Neural cell (in vitro differentiated cells): ENCODE data around the gene CDCP1. TPM values are rescaled to one million over a fixed set of nuclear protein-coding genes. Genes with fewer than 3 reads are reported as not detected.

Source experiments
- H2AFZ ChIP-seq: fragments of 200-600, 300-800 bp; sonication (generic), shearing (Covaris generic); 2 replicates; pipeline ENCODE4 v1.6.0; 2014; ENCODE audit warnings: low read depth, mild to moderate bottlenecking, antibody characterized with exemption, low read length, moderate library complexity
- H3F3A ChIP-seq: fragments of 200-600 bp; shearing (Covaris generic); 2 replicates; pipeline ENCODE4 v1.6.1; 2016; ENCODE audit warnings: mild to moderate bottlenecking, moderate library complexity, mixed read lengths, antibody characterized with exemption, low read length; ENCODE audit not compliant: insufficient read depth, poor library complexity, severe bottlenecking
- H3K27ac ChIP-seq: fragments of 200-600, 300-800 bp; sonication (generic), shearing (Covaris generic); 2 replicates; pipeline ENCODE4 v1.5.1; 2014; ENCODE audit warnings: mild to moderate bottlenecking, low read length, moderate library complexity
- H3K27me3 ChIP-seq: fragments of 300-800, 200-600 bp; sonication (generic), shearing (Covaris generic); 2 replicates; pipeline ENCODE4 v1.6.0; 2014; ENCODE audit warnings: mild to moderate bottlenecking, low read depth, low read length, moderate library complexity; ENCODE audit not compliant: insufficient read depth
- H3K36me3 ChIP-seq: fragments of 300-800, 200-600 bp; sonication (generic), shearing (Covaris generic); 2 replicates; pipeline ENCODE4 v1.5.1; 2014; ENCODE audit warnings: mild to moderate bottlenecking, antibody characterized with exemption, low read length, moderate library complexity; ENCODE audit not compliant: insufficient read depth
- H3K4me2 ChIP-seq: fragments of 300-800, 200-600 bp; sonication (generic), shearing (Covaris generic); 2 replicates; pipeline ENCODE4 v1.6.0; 2014; ENCODE audit warnings: mild to moderate bottlenecking, low read length
- H3K4me3 ChIP-seq: fragments of 300-800, 200-600 bp; sonication (generic), shearing (Covaris generic); 2 replicates; pipeline ENCODE4 v1.5.1; 2014; ENCODE audit warnings: mild to moderate bottlenecking, low read length, moderate library complexity
- H3K79me2 ChIP-seq: fragments of 200-600 bp; shearing (Covaris generic); replicated peaks from 2 replicates; pipeline ENCODE4 v1.6.0; 2014; ENCODE audit warnings: mild to moderate bottlenecking, low read length, moderate library complexity; ENCODE audit not compliant: insufficient read depth
- H3K9ac ChIP-seq: fragments of 300-800, 200-600 bp; sonication (generic), shearing (Covaris generic); 2 replicates; pipeline ENCODE4 v1.6.1; 2016; ENCODE audit warnings: mild to moderate bottlenecking, low read length, mixed read lengths
- H3K9me2 ChIP-seq: fragments of 200-600 bp; shearing (Covaris generic); 2 replicates; pipeline ENCODE4 v1.6.1; 2016; ENCODE audit warnings: mild to moderate bottlenecking, low read length, mixed read lengths; ENCODE audit not compliant: insufficient read depth
- H3K9me3 ChIP-seq: fragments of 200-600, 300-800 bp; sonication (generic), shearing (Covaris generic); 2 replicates; pipeline ENCODE4 v1.6.1; 2016; ENCODE audit warnings: mild to moderate bottlenecking, mixed run types, low read length, moderate library complexity, mixed read lengths
- H4K20me1 ChIP-seq: fragments of 200-600 bp; shearing (Covaris generic); 2 replicates; pipeline ENCODE4 v1.6.1; 2016; ENCODE audit warnings: mild to moderate bottlenecking, mixed run types; ENCODE audit not compliant: insufficient read depth
- EP300 ChIP-seq: fragments of 450-650 bp; conservative IDR thresholded peaks from 2 replicates; pipeline ENCODE4 v1.6.1; 2014; ENCODE audit warnings: antibody characterized with exemption, mild to moderate bottlenecking, moderate library complexity; ENCODE audit not compliant: poor library complexity, severe bottlenecking
- EZH2 ChIP-seq: fragments of 200-600, 300-800 bp; shearing (Covaris generic), sonication (generic); IDR thresholded peaks from 2 replicates; pipeline ENCODE4 v1.6.1; 2014; ENCODE audit warnings: antibody characterized with exemption, low read length, borderline replicate concordance, mild to moderate bottlenecking; ENCODE audit not compliant: insufficient read depth, poor library complexity, severe bottlenecking
- MXI1 ChIP-seq: fragments of 450-650 bp; conservative IDR thresholded peaks from 2 replicates; pipeline ENCODE4 v1.6.1; 2014; ENCODE audit warnings: antibody characterized with exemption, mild to moderate bottlenecking; ENCODE audit not compliant: poor library complexity, severe bottlenecking
- POLR2AphosphoS5 ChIP-seq: IDR thresholded peaks from 2 replicates; pipeline ENCODE4 v1.6.1; 2012
- RAD21 ChIP-seq: fragments of 450-650 bp; conservative IDR thresholded peaks from 2 replicates; pipeline ENCODE4 v1.6.1; 2014; ENCODE audit warnings: antibody characterized with exemption, mild to moderate bottlenecking, moderate library complexity
- REST ChIP-seq: IDR thresholded peaks from 2 replicates; pipeline ENCODE4 v1.6.1; 2012; ENCODE audit warnings: borderline replicate concordance
- SMC3 ChIP-seq: fragments of 450-650 bp; conservative IDR thresholded peaks from 2 replicates; pipeline ENCODE4 v1.6.1; 2014; ENCODE audit warnings: antibody characterized with exemption, mild to moderate bottlenecking, moderate library complexity; ENCODE audit not compliant: poor library complexity
- TAF1 ChIP-seq: IDR thresholded peaks from 2 replicates; pipeline ENCODE4 v1.6.1; 2012; ENCODE audit warnings: low read depth
- polyA plus RNA-seq: library from polyadenylated mRNA; depleted of rRNA; stranded (reverse); fragments of >200 nt; gene quantifications from 2 replicates; pipeline ENCODE4 v1.2.3, GENCODE V29; 2014
- TF ChIP-seq, protein P1 (sequence below): fragments of 450-650 bp; IDR thresholded peaks from 2 replicates; pipeline ENCODE4 v1.5.1; 2014; ENCODE audit warnings: antibody characterized with exemption, mild to moderate bottlenecking, moderate library complexity; ENCODE audit not compliant: poor library complexity, severe bottlenecking

The CDCP1 gene
- polyA plus RNA-seq, 1 donor from 2014 or later = not detected

- TF ChIP-seq RAD21 (no peak), TAF1 (no peak), POLR2AphosphoS5 (no peak)
Observed at GRCh38 chr3:45169125-45169904, 23.1 kb upstream of the CDCP1 start (continued).

- H3K27ac ChIP-seq = no peak overlapping the region
- no peak overlapping the region for H3K9ac ChIP-seq
- no peaks in the 10 kb centered on the region for H3K79me2 ChIP-seq
- H3K9me3 ChIP-seq = no peaks in the 10 kb centered on the region
- H2AFZ ChIP-seq = no peak overlapping the region
- H3K4me3 ChIP-seq = no peak overlapping the region
- H3K27me3 ChIP-seq = no peaks in the 10 kb centered on the region
- no peaks in the 10 kb centered on the region for H3K9me2 ChIP-seq
- H4K20me1 ChIP-seq = no peaks in the 10 kb centered on the region
- H3K4me2 ChIP-seq = no peak overlapping the region
- TF ChIP-seq EP300 = no peak
- TF ChIP-seq RAD21 = no peak
- no peak for TF ChIP-seq MXI1
- TF ChIP-seq TAF1 = no peak
- TF ChIP-seq, protein P1, sequence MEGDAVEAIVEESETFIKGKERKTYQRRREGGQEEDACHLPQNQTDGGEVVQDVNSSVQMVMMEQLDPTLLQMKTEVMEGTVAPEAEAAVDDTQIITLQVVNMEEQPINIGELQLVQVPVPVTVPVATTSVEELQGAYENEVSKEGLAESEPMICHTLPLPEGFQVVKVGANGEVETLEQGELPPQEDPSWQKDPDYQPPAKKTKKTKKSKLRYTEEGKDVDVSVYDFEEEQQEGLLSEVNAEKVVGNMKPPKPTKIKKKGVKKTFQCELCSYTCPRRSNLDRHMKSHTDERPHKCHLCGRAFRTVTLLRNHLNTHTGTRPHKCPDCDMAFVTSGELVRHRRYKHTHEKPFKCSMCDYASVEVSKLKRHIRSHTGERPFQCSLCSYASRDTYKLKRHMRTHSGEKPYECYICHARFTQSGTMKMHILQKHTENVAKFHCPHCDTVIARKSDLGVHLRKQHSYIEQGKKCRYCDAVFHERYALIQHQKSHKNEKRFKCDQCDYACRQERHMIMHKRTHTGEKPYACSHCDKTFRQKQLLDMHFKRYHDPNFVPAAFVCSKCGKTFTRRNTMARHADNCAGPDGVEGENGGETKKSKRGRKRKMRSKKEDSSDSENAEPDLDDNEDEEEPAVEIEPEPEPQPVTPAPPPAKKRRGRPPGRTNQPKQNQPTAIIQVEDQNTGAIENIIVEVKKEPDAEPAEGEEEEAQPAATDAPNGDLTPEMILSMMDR = no peak
- TF ChIP-seq REST = no peak
- TF ChIP-seq SMC3 = no peak
- TF ChIP-seq EZH2 = no peak
- TF ChIP-seq POLR2AphosphoS5 = no peak
- no peaks in the 10 kb centered on the region for H3K36me3 ChIP-seq
- H3F3A ChIP-seq = no peaks in the 10 kb centered on the region
Observed at GRCh38 chr3:45168451-45168850, 22.3 kb upstream of the CDCP1 start.
